HG03460 (cell line): ENCODE data around the gene AK8.
"Not testable (repeated sequence)": the region's sequence is repeated elsewhere in the genome, so short reads cannot be mapped to it uniquely, and the experiment has no call there.

Experiments used
- ATAC-seq: cut with Tn5 transposase; IDR thresholded peaks from one replicate; pipeline ENCODE4 v1.9.1; 2021; ENCODE audit not compliant: unreplicated experiment

Gene AK8

GRCh38 chr9:132721661-132722060 is 156.4 kb downstream of the AK8 start:
- no peak for ATAC-seq

- not testable (repeated sequence) for ATAC-seq
Observed at GRCh38 chr9:132718381-132718928, 159.6 kb downstream of the AK8 start.

GRCh38 chr9:132717326-132717945 is 160.6 kb downstream of the AK8 start:
- no peak for ATAC-seq

- ATAC-seq: no peak
Observed at GRCh38 chr9:132716007-132716406, 162.1 kb downstream of the AK8 start.

GRCh38 chr9:132712753-132713152 is 165.3 kb downstream of the AK8 start:
- ATAC-seq: no peak

- ATAC-seq: no peak
Observed at GRCh38 chr9:132711846-132712245, 166.2 kb downstream of the AK8 start.

GRCh38 chr9:132711152-132711551 is 166.9 kb downstream of the AK8 start:
- ATAC-seq: not testable (repeated sequence)

- no peak for ATAC-seq
Observed at GRCh38 chr9:132710333-132710732, 167.8 kb downstream of the AK8 start.

GRCh38 chr9:132708769-132709430 is 169.2 kb downstream of the AK8 start:
- ATAC-seq: no peak

- no peak for ATAC-seq
Observed at GRCh38 chr9:132708239-132708638, 169.8 kb downstream of the AK8 start.

GRCh38 chr9:132703336-132703735 is 174.7 kb downstream of the AK8 start:
- no peak for ATAC-seq

- no peak for ATAC-seq
Observed at GRCh38 chr9:132702254-132702653, 175.8 kb downstream of the AK8 start.

- no peak for ATAC-seq
Observed at GRCh38 chr9:132699956-132700355, 178.1 kb downstream of the AK8 start.

GRCh38 chr9:132698989-132699388 is 179.1 kb downstream of the AK8 start:
- ATAC-seq: no peak

- no peak for ATAC-seq
Observed at GRCh38 chr9:132697230-132697629, 180.9 kb downstream of the AK8 start.

- ATAC-seq: no peak
Observed at GRCh38 chr9:132694144-132694543, 183.9 kb downstream of the AK8 start.

GRCh38 chr9:132690696-132691095 is 187.4 kb downstream of the AK8 start:
- ATAC-seq: no peak

- ATAC-seq: no peak
Observed at GRCh38 chr9:132683873-132684272, 194.2 kb downstream of the AK8 start.

GRCh38 chr9:132681561-132681960 is 196.5 kb downstream of the AK8 start:
- ATAC-seq: no peak

GRCh38 chr9:132679946-132680625 is 198.0 kb downstream of the AK8 start:
- no peak for ATAC-seq

GRCh38 chr9:132677976-132678375 is 200.1 kb downstream of the AK8 start:
- ATAC-seq: no peak
